SU-DHL-6 (cell line): ENCODE data around the gene CTSH.

Experiments
- EZH2phosphoT487 ChIP-seq: fragments of 200-600 bp; sonication (generic), shearing (Covaris generic); conservative IDR thresholded peaks from 2 replicates; pipeline ENCODE4 v1.6.1; 2018; ENCODE audit warnings: mild to moderate bottlenecking, antibody characterized with exemption, low read length, moderate library complexity, mixed read lengths
- TF ChIP-seq, protein P1 (sequence below): fragments of 200-600 bp; sonication (generic); IDR thresholded peaks from one replicate; pipeline ENCODE4 v1.5.1; 2017; ENCODE audit warnings: antibody characterized with exemption, mild to moderate bottlenecking, low read length, moderate library complexity; ENCODE audit not compliant: insufficient read depth, poor library complexity, severe bottlenecking

DNA sequence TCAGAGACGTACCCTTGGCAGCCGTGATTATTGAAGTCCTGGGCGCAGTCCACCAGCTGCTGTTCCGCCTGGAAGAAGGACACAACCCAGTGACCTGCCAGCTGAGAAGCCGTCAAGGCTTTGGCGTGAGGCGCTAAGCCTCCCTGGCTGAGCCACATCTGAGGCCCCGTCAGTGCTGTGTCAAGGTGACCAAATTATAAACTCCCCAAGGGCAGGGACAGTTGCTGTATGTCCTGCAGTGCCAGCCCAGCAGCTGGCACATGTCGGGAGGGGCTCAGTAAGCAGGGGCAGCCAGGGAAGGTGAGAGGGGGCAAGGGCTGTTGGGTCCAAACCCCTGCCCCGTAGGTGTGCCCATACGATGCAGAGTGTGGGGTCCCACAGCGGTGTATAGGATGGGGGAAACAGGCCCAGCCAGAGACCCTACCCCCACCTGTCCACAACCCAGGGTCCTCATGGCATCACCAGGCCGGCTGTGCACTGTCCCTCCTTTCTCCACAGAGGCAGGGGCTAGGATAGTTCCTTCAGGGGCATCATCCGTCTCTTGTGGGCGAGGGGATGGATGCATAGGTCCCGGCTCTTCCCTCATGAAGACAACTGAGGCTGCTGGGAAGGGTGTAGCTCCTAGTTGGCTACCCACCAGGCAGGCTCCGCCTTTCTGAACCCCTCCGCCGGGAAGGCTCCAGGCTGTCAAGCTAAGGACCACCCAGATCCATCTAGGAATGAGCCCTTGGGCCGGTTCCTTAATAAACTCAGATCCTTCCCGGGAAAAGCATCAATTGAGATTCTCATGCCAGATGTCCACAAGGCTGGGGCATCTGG, 13.2 kb downstream of the CTSH start:
- TF ChIP-seq, protein P1, sequence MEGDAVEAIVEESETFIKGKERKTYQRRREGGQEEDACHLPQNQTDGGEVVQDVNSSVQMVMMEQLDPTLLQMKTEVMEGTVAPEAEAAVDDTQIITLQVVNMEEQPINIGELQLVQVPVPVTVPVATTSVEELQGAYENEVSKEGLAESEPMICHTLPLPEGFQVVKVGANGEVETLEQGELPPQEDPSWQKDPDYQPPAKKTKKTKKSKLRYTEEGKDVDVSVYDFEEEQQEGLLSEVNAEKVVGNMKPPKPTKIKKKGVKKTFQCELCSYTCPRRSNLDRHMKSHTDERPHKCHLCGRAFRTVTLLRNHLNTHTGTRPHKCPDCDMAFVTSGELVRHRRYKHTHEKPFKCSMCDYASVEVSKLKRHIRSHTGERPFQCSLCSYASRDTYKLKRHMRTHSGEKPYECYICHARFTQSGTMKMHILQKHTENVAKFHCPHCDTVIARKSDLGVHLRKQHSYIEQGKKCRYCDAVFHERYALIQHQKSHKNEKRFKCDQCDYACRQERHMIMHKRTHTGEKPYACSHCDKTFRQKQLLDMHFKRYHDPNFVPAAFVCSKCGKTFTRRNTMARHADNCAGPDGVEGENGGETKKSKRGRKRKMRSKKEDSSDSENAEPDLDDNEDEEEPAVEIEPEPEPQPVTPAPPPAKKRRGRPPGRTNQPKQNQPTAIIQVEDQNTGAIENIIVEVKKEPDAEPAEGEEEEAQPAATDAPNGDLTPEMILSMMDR: no peak
- TF ChIP-seq EZH2phosphoT487: no peak
